Psoas muscle (tissue), 8 donors: ENCODE data around the gene CXCR1. TPM values are rescaled to one million over a fixed set of nuclear protein-coding genes. Genes with fewer than 3 reads are reported as not detected.
"Not testable (repeated sequence)": the region's sequence is repeated elsewhere in the genome, so short reads cannot be mapped to it uniquely, and the experiment has no call there.

Source experiments
- ATAC-seq, 4 donors: fragments of 200-7000 bp; cut with Tn5 transposase; one replicate each; pipeline ENCODE4 v1.9.1; 2020; ENCODE audit warnings: moderate library complexity in 3 of 4, mild to moderate bottlenecking in 2 of 4
- DNase-seq, 2 donors: peaks; one replicate each; pipeline ENCODE4 v3.0.0-alpha.2; 2020
- H3K27ac ChIP-seq: fragments of 200-600 bp; one replicate; pipeline ENCODE4 v1.8.0; 2022
- H3K27me3 ChIP-seq, 3 donors: fragments of 200-600 bp in 1 of 3; one replicate each; pipeline versions ENCODE4 v1.6.1 to v1.8.0; 2013 to 2022; ENCODE audit warnings: low read length in 2 of 3, mild to moderate bottlenecking in 2 of 3, moderate library complexity in 1 of 3; ENCODE audit not compliant: insufficient read depth in 3 of 3
- H3K36me3 ChIP-seq, 2 donors: fragments of 200-600 bp in 1 of 2; one replicate each; pipeline versions ENCODE4 v1.6.1 to v1.8.0; 2013 to 2022; ENCODE audit warnings: low read depth in 1 of 2, mild to moderate bottlenecking in 1 of 2, moderate library complexity in 1 of 2; ENCODE audit not compliant: insufficient read depth in 1 of 2
- H3K4me1 ChIP-seq: fragments of 200-600 bp; one replicate; pipeline ENCODE4 v1.8.0; 2022
- H3K4me3 ChIP-seq: fragments of 200-600 bp; one replicate; pipeline ENCODE4 v1.8.0; 2022; ENCODE audit warnings: mild to moderate bottlenecking
- H3K9me3 ChIP-seq: fragments of 200-600 bp; one replicate; pipeline ENCODE4 v1.8.0; 2022
- CTCF ChIP-seq: fragments of 200-600 bp; IDR thresholded peaks from one replicate; pipeline ENCODE4 v1.8.0; 2022; ENCODE audit warnings: antibody characterized with exemption
- WGBS, 3 donors: extraction: QIAGEN DNeasy Blood & Tissue Kit; methylation state at CpG; one replicate each; pipeline versions ENCODE4 v1.1.6 to v1.1.7; 2013; 5-methylcytosine and 5-hydroxymethylcytosine counted together
- intact Hi-C, 2 donors: fragments of 100-400 bp; cut with DNase I; formaldehyde crosslinking; loops; one replicate each; pipeline versions ENCODE4 v1.11.0 to v1.14.2; 2022
- polyA plus RNA-seq, 3 donors: library from polyadenylated mRNA; stranded (reverse); fragments of 200-250 nt; gene quantifications; one replicate each; pipeline ENCODE4 v1.2.3, GENCODE V29; 2013
- total RNA-seq, 4 donors: library from RNA; stranded (reverse); fragmentation: NEBNext Ultra II Directional in 2 of 4; extraction: Animal tissue kit (Norgen Biotek cat#: 25700) in 2 of 4; gene quantifications; one replicate each; pipeline versions ENCODE4 v1.2.1 to v1.2.4, GENCODE V29; 2021 to 2023
- donor health status: healthy with polysubstance abuse.
- donor health status: DM: no; HTN: no; CAD: no; lungs with moderate emphysema.
- donor health status: Bipolar disorder and iron deficiency.
- donor health status: healthy.
- donor health status: DM: yes; HTN: yes; CAD: no.
- donor health status: DM: no; HTN: no; CAD: no.
- donor health status: DM: no; HTN: no; CAD: no.
- donor health status: DM: yes; HTN: yes; CAD: no.

Gene CXCR1
- total and polyA plus RNA-seq, 7 donors = 0.10 to 0.96 (median 0.69) TPM; not detected in 2

GRCh38 chr2:218125626-218126080 lies 41.1 kb downstream of the CXCR1 start, which contains the start of gene CXCR2:
Gene CXCR2, plus strand, starts transcription at chr2:218126028. Its CDS starts 8,774 bp downstream, at chr2:218134802.
- Histone ChIP-seq H3K27ac (no peak within 1 kb of the TSS), H3K4me3 (no peak within 1 kb of the TSS), H3K36me3 (no peaks in the 10 kb centered on the region), H3K27me3 (peaks cover 0 to 3% (median 0%) of the 10 kb centered on the region in 3 donors), H3K9me3 (peaks cover 4% of the 10 kb centered on the region), H3K4me1 (no peaks in the 10 kb centered on the region)
- WGBS, 3 donors = 67 to 72% (median 71%) methylated on average over 8 of the region's 8 CpGs
- intact Hi-C loops = no loop called here
- DNase-seq (no peak), ATAC-seq (no peak)
- no peak for TF ChIP-seq CTCF

- Histone ChIP-seq H3K4me3 (no peak overlapping the region), H3K4me1 (no peaks in the 10 kb centered on the region), H3K27me3 (peaks cover 0 to 3% (median 0%) of the 10 kb centered on the region in 3 donors), H3K27ac (no peak overlapping the region), H3K9me3 (peaks cover 4% of the 10 kb centered on the region), H3K36me3 (no peaks in the 10 kb centered on the region)
- intact Hi-C loops = no loop called here
- no peak for DNase-seq
- WGBS, 3 donors = 53 to 62% (median 58%) methylated on average over 4 of the region's 4 CpGs
- ATAC-seq = no peak
- TF ChIP-seq CTCF = no peak
Observed at GRCh38 chr2:218125095-218125494, 41.7 kb downstream of the CXCR1 start.

GRCh38 chr2:218123986-218124385 lies 42.8 kb downstream of the CXCR1 start:
- intact Hi-C loops = no loop called here

GRCh38 chr2:218122286-218122685 lies 44.5 kb downstream of the CXCR1 start:
- H3K4me3 ChIP-seq, intact Hi-C loops, H3K4me1 ChIP-seq, H3K27me3 ChIP-seq, H3K36me3 ChIP-seq, ATAC-seq, H3K9me3 ChIP-seq, H3K27ac ChIP-seq, DNase-seq: not testable (repeated sequence)

More at GRCh38 chr2:218123986-218124385, 42.8 kb downstream of the CXCR1 start:
- no peak for TF ChIP-seq CTCF
- no peaks in the 10 kb centered on the region for H3K4me1 ChIP-seq
- H3K36me3 ChIP-seq = no peaks in the 10 kb centered on the region
- WGBS, 3 donors = 71 to 77% (median 74%) methylated on average over 4 of the region's 4 CpGs
- ATAC-seq = no peak
- H3K9me3 ChIP-seq = peaks cover 4% of the 10 kb centered on the region
- H3K27ac ChIP-seq = no peak overlapping the region
- DNase-seq = no peak
- H3K4me3 ChIP-seq = no peak overlapping the region
- peaks cover 0 to 3% (median 0%) of the 10 kb centered on the region in 3 donors for H3K27me3 ChIP-seq

GRCh38 chr2:218121789-218122188 lies 45.0 kb downstream of the CXCR1 start:
- WGBS, 3 donors = 65 to 77% (median 75%) methylated on average over 4 of the region's 4 CpGs
- DNase-seq, intact Hi-C loops, H3K4me1 ChIP-seq, H3K9me3 ChIP-seq, H3K27ac ChIP-seq, H3K27me3 ChIP-seq, H3K36me3 ChIP-seq, ATAC-seq, H3K4me3 ChIP-seq: not testable (repeated sequence)

Other genes with a start within 250 kb of the CXCR1 start
- gene TNS1, start 164.0 kb downstream of the CXCR1 start, total RNA-seq = 100 to 1,000 TPM; 231 to 742 (median 415) TPM
- gene TNS1, start 164.0 kb downstream of the CXCR1 start, polyA plus RNA-seq = 100 to 1,000 TPM in 2 of 3 donors, 10 to 100 TPM in 1; 73.4 to 276 (median 155) TPM
- gene RUFY4, start 97.7 kb downstream of the CXCR1 start, total RNA-seq = not detected
- under 1 TPM in 2 of 3 donors, not detected in 1; 0.01 to 0.03 TPM for gene RUFY4, start 97.7 kb downstream of the CXCR1 start, polyA plus RNA-seq
- 1 to 10 TPM in 2 of 4 donors, under 1 TPM in 2; 0.62 to 1.3 (median 0.98) TPM for gene CXCR2, start 40.9 kb downstream of the CXCR1 start, total RNA-seq
- gene CXCR2, start 40.9 kb downstream of the CXCR1 start, polyA plus RNA-seq = under 1 TPM in 2 of 3 donors, not detected in 1; 0.03 to 0.09 TPM
- 100 to 1,000 TPM; 150 to 218 (median 188) TPM for gene ARPC2, start 50.2 kb upstream of the CXCR1 start, total RNA-seq
- 100 to 1,000 TPM; 170 to 274 (median 244) TPM for gene ARPC2, start 50.2 kb upstream of the CXCR1 start, polyA plus RNA-seq
- under 1 TPM; 0.24 to 0.74 (median 0.24) TPM for gene GPBAR1, start 94.1 kb upstream of the CXCR1 start, total RNA-seq
- under 1 TPM; 0.45 to 0.59 (median 0.56) TPM for gene GPBAR1, start 94.1 kb upstream of the CXCR1 start, polyA plus RNA-seq
- 10 to 100 TPM; 52.7 to 70.6 (median 62.5) TPM for gene AAMP, start 103.2 kb upstream of the CXCR1 start, total RNA-seq
- gene AAMP, start 103.2 kb upstream of the CXCR1 start, polyA plus RNA-seq = 100 to 1,000 TPM in 2 of 3 donors, 10 to 100 TPM in 1; 73.8 to 120 (median 115) TPM
- gene PNKD, start 103.6 kb upstream of the CXCR1 start, total RNA-seq = 10 to 100 TPM; 31.5 to 54.5 (median 41.0) TPM
- 10 to 100 TPM; 55.6 to 86.9 (median 68.1) TPM for gene PNKD, start 103.6 kb upstream of the CXCR1 start, polyA plus RNA-seq
- gene TMBIM1, start 125.5 kb upstream of the CXCR1 start, total RNA-seq = 100 to 1,000 TPM; 152 to 197 (median 157) TPM
- gene TMBIM1, start 125.5 kb upstream of the CXCR1 start, polyA plus RNA-seq = 100 to 1,000 TPM; 167 to 264 (median 228) TPM
- gene CATIP, start 189.9 kb upstream of the CXCR1 start, total RNA-seq = not detected
- gene CATIP, start 189.9 kb upstream of the CXCR1 start, polyA plus RNA-seq = not detected
- 1 to 10 TPM; 2.1 to 3.9 (median 2.8) TPM for gene SLC11A1, start 215.3 kb upstream of the CXCR1 start, total RNA-seq
- gene SLC11A1, start 215.3 kb upstream of the CXCR1 start, polyA plus RNA-seq = 1 to 10 TPM in 2 of 3 donors, under 1 TPM in 1; 0.96 to 2.2 (median 1.9) TPM
- 10 to 100 TPM; 57.2 to 73.0 (median 63.9) TPM for gene CTDSP1, start 232.9 kb upstream of the CXCR1 start, total RNA-seq
- gene CTDSP1, start 232.9 kb upstream of the CXCR1 start, polyA plus RNA-seq = 10 to 100 TPM; 55.6 to 62.9 (median 57.4) TPM